Measurements from ENCODE around the gene DBT. TPM values are rescaled to one million over a fixed set of nuclear protein-coding genes. Genes with fewer than 3 reads are reported as not detected.
A peak's percentile ranks its signal among the peaks of the same experiment; 100 is the strongest.
"Not testable (repeated sequence)": the region's sequence is repeated elsewhere in the genome, so short reads cannot be mapped to it uniquely, and the experiment has no call there.

DBT gene
- 29.3 TPM for total RNA-seq
- long read RNA-seq, full-length matches to known transcripts, result 9 of 21 reads
- long read RNA-seq, partial matches to known transcripts, result 2 of 21 reads
- long read RNA-seq, other reads (novel, unspliced or antisense), result 10 of 21 reads

DNA sequence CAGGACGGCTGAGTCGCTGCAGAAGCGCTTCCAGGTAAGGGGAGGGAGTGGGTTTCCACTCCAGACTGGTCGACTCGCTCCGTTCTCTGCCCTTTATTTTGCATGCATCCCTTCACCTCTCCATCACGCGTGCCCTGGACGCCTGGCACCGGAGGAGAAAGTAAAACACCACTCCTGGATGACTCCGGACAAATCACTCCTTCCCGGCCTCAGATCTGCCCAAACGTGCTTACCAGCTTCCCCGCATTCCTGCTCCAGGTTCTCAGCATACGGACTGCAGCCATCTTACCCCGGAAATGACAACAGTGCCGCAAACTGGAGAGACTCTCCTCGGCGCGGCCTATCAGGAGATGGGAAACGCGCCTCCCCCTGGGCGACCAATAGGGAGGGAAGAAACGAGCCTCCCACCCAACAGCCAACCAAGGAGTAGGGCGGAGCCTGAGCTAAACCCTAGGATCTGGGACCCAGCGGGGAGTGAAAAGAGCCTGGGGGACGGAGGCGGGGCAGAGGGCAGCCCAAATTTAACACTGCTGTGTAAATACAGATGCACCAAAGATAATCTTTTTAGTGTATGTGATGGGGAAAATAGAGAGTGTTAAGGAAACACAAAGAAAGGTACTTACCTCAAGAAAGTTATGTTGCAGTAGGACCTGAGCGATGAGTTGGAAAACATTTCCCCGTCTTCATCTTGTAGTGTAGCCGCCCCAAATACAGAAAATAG, at the start of gene DBT:
DBT (minus strand) TSS at position 298 of the 721 bp plus-strand sequence; CDS start at position 284, 14 bp downstream.
- intact Hi-C loops (cut with DNase I), result loop anchor here (2.0 kb wide), 3 partner anchors 17 to 117 kb away; partner anchors contain the start of genes CDC14A, RTCA, SASS6 and TRMT13
- DNase-seq (ENCODE audit: low spot score), result peak; percentile 97

DNA sequence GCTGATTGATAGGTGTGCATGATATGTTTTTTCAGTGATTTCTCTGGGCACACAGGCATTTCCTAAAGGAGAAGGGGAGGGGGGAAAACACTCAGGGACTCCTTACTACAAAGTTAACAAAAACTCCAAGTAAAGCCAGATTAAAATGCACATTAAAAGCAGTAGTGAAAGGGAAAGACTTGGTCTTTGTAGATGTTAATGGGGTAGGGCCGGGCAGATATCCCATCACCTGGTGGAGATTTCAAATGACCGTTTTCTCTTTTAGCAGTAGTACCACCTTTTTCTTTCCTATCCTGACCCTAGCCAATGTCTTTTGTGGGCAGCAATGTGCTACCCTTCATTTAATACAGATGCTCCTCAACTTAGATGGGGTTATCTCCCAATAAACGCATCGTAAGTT, 48.9 kb upstream of the DBT start:
- no peak for DNase-seq (ENCODE audit: low spot score)
- intact Hi-C loops (cut with DNase I), result no loop called here

DNA sequence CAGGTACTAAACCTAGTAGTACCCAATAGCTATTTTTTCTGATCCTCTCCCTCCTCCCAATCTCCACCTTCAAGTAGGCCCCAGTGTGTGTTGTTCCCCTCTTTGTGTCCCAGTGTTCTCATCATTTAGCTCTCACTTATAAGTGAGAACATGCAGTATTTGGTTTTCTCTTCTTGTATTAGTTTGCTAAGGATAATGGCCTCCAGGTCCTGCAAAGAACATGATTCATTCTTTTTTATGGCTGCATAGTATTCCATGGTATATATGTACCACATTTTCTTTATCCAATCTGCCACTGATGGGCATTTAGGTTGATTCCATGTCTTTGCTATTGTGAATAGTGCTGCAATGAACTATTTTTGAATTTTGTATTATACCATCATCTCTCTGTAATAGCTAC, 47.4 kb upstream of the DBT start:
- DNase-seq (ENCODE audit: low spot score); intact Hi-C loops (cut with DNase I): not testable (repeated sequence)

GRCh38 chr1:100296140-100296539, 46.5 kb upstream of the DBT start:
- intact Hi-C loops (cut with DNase I), result no loop called here

GRCh38 chr1:100292711-100293110, 43.1 kb upstream of the DBT start:
- DNase-seq (ENCODE audit: low spot score), result no peak
- intact Hi-C loops (cut with DNase I), result no loop called here

More at GRCh38 chr1:100296140-100296539, 46.5 kb upstream of the DBT start:
- no peak for DNase-seq (ENCODE audit: low spot score)

DNA sequence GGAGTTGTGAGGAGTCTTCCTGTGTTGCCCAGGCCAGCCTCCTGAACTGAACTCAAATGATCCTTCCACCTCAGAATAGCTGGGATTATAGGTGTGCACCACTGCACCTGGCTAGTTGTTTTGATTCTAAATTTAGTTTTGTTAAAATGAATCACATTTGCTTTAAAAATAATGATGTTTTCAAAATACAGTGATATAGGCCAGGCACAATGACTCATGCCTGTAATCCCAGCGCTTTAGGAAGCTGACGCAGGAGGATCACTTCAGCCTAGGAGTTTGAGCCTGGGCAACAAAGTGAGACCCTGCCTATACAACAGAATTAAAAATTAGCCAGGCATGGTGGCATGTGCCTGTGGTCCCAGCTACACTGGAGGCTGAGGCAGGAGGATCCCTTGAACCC, 40.7 kb upstream of the DBT start:
- intact Hi-C loops (cut with DNase I), result no loop called here
- no peak for DNase-seq (ENCODE audit: low spot score)

- intact Hi-C loops (cut with DNase I), result no loop called here
- DNase-seq (ENCODE audit: low spot score), result no peak
Measured at GRCh38 chr1:100287162-100287561, 37.5 kb upstream of the DBT start.

DNA sequence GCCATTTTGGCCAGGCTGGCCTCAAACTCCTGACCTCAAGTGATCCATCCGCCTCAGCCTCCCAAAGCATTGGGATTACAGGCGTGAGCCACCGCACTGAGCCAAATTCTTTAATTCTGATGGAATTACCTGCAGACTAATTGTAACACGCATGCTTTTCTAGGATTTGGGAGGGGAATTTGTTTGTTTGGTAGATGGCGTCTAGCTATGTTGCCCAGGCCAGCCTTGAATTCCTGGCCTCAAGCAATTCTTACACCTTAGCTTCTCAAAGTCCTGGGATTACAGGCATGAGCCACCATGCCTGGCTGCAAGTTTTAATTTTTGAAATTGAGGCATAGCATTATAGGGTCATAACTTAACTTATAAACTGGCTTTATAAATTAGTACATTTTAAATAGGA, 35.0 kb upstream of the DBT start:
- DNase-seq (ENCODE audit: low spot score), result no peak
- intact Hi-C loops (cut with DNase I), result no loop called here

DNA sequence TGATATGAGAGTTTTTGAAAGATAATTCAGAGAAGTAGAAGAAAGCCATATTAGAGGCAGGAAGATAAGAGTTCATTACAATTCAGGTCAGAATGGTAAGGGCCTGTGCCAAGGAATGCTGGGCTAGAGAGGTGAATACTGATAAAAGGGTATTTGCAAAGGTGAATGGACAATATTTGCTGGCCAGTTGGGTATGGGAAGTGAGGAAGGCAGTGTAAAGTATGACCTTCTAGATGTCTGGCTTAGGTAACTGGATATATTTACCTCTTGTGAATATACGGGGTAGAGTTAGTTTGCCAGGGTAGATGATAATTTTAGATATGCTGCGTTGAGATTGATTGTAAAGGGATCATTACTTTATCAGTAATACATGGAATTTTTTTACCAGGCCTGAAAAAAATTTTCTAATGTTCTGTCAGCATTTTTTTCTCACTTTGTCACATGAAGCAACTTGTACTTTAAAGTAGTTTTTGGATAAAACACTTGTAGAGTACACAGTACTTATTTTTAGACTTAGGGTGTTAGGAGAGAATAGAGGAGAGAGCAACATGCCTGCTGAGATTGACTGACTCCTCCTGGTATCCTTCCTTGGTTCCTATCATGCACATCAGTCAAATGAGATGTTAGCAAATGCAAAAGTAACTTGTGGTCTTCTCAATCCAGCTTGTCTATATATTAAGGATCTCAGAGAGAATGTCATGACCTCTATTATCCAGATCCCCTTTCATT, 30.5 kb upstream of the DBT start:
- intact Hi-C loops (cut with DNase I), result no loop called here
- DNase-seq (ENCODE audit: low spot score), result no peak

DNA sequence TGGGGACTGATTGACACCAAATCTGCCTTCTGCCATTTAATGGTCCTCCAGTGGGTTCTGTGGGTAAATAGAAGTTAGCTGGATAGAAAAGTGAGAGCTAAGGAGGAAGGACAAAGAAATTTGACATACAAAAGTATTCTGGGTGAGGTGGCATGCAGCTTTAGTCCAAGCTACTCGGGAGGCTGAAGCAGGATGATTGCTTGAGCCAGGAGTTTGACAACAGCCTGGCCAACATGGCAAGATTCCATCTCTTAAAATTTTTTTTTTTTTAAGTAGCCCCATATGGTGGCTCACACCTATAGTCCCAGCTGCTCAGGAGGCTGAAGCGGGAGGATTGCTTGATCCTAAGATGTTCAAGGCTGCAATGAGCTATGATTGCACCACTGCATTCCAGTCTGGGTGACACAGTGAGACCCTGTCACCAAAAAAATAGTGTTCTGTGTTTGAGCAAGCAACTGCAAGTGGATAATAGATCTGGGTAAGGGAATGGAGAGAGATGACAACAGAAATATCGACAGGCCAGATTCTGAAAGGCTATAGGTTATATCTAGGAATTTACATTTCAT, 29.8 kb upstream of the DBT start:
- intact Hi-C loops (cut with DNase I), result no loop called here

DNA sequence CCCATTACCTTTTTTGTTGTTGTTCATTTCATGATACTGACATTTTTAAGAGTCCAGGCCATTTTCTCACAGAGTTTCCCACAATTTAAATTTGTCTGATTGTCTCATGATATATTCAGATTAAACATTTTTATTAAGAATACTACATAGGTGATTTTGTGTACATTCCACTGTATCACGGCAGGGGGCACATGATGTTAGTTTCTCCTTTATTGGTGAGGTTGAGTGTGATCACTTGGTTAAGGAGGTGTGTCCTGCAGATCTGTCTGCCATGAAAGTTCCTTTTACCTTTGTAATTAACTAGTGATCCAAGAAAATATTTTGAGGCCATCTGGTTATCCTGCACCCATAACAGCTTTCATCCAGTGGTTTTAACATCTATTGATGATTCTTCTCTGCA, 28.2 kb upstream of the DBT start:
- no peak for DNase-seq (ENCODE audit: low spot score)
- intact Hi-C loops (cut with DNase I), result no loop called here

More for the DNA sequence above, 29.8 kb upstream of the DBT start:
- DNase-seq (ENCODE audit: low spot score), result no peak

- DNase-seq (ENCODE audit: low spot score), result no peak
- intact Hi-C loops (cut with DNase I), result loop anchor here (5.0 to 10.0 kb wide), 2 partner anchors 136 to 187 kb away; partner anchors contain the start of genes SASS6 and TRMT13
Measured at GRCh38 chr1:100268202-100268601, 18.6 kb upstream of the DBT start.

- no peak for DNase-seq (ENCODE audit: low spot score)
- intact Hi-C loops (cut with DNase I), result loop anchor here (2.0 to 10.0 kb wide), 3 partner anchors 18 to 188 kb away; partner anchors contain the start of genes DBT, SASS6 and TRMT13
Measured at GRCh38 chr1:100267284-100267683, 17.6 kb upstream of the DBT start.

DNA sequence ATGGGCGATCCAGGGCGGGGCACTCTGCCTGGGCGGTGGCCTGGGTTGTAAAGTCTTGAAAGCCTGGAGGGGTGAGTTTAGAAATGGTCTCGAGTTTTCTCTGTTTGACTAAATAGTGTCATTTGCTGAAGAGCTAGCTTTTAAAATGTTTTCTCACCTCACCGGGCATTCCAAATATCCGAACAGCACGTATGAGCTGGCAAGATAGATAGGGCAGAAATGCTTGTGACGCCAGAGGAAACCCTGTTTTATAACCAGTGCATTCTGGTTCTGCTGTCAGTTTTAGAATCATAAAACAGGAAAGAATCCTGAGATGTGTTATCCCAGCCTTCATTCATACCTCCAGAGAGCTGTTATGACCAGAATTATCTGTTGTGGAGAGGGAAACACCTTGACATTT, 17.1 kb upstream of the DBT start:
- intact Hi-C loops (cut with DNase I), result loop anchor here (1.0 to 10.0 kb wide), 4 partner anchors 18 to 188 kb away; partner anchors contain the start of genes DBT, SASS6 and TRMT13
- DNase-seq (ENCODE audit: low spot score), result no peak

- peak; percentile 99 for DNase-seq (ENCODE audit: low spot score)
- intact Hi-C loops (cut with DNase I), result loop anchor here (1.0 to 10.0 kb wide), 4 partner anchors 17 to 189 kb away; partner anchors contain the start of genes DBT, SASS6 and TRMT13
Measured at GRCh38 chr1:100265931-100266740, 16.5 kb upstream of the DBT start, which contains the start of gene RTCA. Gene RTCA, plus strand, starts transcription at chr1:100266216. Its CDS starts 160 bp downstream, at chr1:100266376.

- intact Hi-C loops (cut with DNase I), result loop anchor here (5.0 to 10.0 kb wide), 2 partner anchors 133 to 189 kb away; partner anchors contain the start of genes SASS6 and TRMT13
Measured at GRCh38 chr1:100265562-100265930, 15.9 kb upstream of the DBT start.

GRCh38 chr1:100264081-100264480, 14.4 kb upstream of the DBT start:
- intact Hi-C loops (cut with DNase I), result loop anchor here (10.0 kb wide), 1 partner anchor 191 kb away; no protein-coding TSS in a partner anchor

More at GRCh38 chr1:100265562-100265930, 15.9 kb upstream of the DBT start:
- DNase-seq (ENCODE audit: low spot score), result no peak

DNA sequence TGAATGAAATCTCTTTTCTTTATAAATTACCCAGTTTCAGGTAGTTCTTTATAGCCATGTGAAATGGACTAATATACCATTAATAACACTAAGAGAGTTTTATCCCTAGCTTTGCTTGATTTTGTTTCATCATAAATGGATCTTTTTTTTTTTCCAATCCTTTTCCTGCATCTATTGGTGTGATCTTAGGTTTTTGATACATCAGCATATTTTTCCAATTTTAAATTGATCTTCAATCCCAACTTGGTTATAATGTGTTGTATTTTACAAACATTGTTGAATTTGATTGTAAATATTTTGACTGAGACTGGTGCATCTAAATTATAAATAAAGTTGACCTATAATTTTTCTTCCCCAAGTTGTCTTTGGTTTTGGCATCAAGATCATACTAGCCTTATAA, 12.1 kb upstream of the DBT start:
- intact Hi-C loops (cut with DNase I), result loop anchor here (10.0 kb wide), 1 partner anchor 193 kb away; no protein-coding TSS in a partner anchor
- DNase-seq (ENCODE audit: low spot score), result no peak

More at GRCh38 chr1:100264081-100264480, 14.4 kb upstream of the DBT start:
- DNase-seq (ENCODE audit: low spot score), result not testable (repeated sequence)

DNA sequence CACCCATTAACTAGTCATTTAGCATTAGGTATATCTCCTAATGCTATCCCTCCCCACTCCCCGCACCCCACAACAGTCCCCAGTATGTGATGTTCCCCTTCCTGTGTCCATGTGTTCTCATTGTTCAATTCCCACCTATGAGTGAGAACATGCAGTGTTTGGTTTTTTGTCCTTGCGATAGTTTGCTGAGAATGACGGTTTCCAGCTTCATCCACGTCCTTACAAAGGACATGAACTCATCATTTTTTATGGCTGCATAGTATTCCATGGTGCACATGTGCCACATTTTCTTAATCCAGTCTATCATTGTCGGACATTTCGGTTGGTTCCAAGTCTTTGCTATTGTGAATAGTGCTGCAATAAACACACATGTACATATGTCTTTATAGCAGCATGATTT, 8.8 kb upstream of the DBT start:
- intact Hi-C loops (cut with DNase I), result not testable (repeated sequence)

More for the DNA sequence above, 8.8 kb upstream of the DBT start:
- not testable (repeated sequence) for DNase-seq (ENCODE audit: low spot score)
